HepG2 (cell line): ENCODE data around the gene EMID1. TPM values are rescaled to one million over a fixed set of nuclear protein-coding genes. Genes with fewer than 3 reads are reported as not detected.

Experiments
- ATAC-seq: fragments of 200-7000 bp; cut with Tn5 transposase; 3 replicates; pipeline ENCODE4 v1.9.1; 2020; ENCODE audit warnings: mild to moderate bottlenecking, moderate library complexity
- BruUV-seq: library from RNA; stranded (reverse); fragments of 400-500 nt; replicated peaks from 2 replicates; lab custom pipeline; 2021; lab: Mats Ljungman, UMichigan
- CTCF ChIA-PET: fragments of 300-600 bp; formaldehyde crosslinking; extraction: SDS; loops from one replicate; lab custom pipeline; 2021; ENCODE audit warnings: low total read pairs, inconsistent platforms, low intra/inter-chr PET ratio; lab: Yijun Ruan, JAX
- POLR2A ChIA-PET: fragments of 350-600 bp; sonication (Branson Sonifier 250); formaldehyde crosslinking; loops from one replicate; lab custom pipeline; 2020; ENCODE audit warnings: antibody characterized with exemption, inconsistent platforms; lab: Yijun Ruan, JAX
- DNase-seq: peaks from one replicate; pipeline ENCODE4 v3.0.0-alpha.2; 2015; ENCODE audit warnings: low spot score
- FAIRE-seq: peaks from 3 replicates; lab custom pipeline; 2011; peaks lifted over from hg19 to GRCh38; lab: Jason Lieb, UNC
- H2AFZ ChIP-seq: one replicate; pipeline ENCODE4 v1.6.1; 2011; ENCODE audit warnings: low read length, inconsistent platforms
- H3K27ac ChIP-seq: fragments of 300-600 bp; 3 replicates; pipeline ENCODE4 v1.8.0; 2011; ENCODE audit warnings: mixed run types, mild to moderate bottlenecking, mixed read lengths, low read length, inconsistent platforms; ENCODE audit not compliant: insufficient read depth; ENCODE audit errors: extremely low read length
- H3K27me3 ChIP-seq, 2 experiments: fragments of 200-600 bp in 1 of 2; 2 replicates in 1 of 2; 3 replicates in 1 of 2; pipeline versions ENCODE4 v1.6.0 to v1.8.0; 2011; ENCODE audit warnings: low read length in 2 of 2, mild to moderate bottlenecking in 2 of 2, moderate library complexity in 2 of 2, inconsistent platforms in 1 of 2; ENCODE audit not compliant: insufficient read depth in 2 of 2, control insufficient read depth in 1 of 2
- H3K36me3 ChIP-seq, 2 experiments: fragments of 200-600 bp in 1 of 2; replicated peaks in 1 of 2; 2 replicates in 1 of 2; 3 replicates in 1 of 2; pipeline versions ENCODE4 v1.5.1 to v1.8.0; 2011; ENCODE audit warnings: low read length in 2 of 2, inconsistent platforms in 1 of 2; ENCODE audit not compliant: insufficient read depth in 2 of 2, control insufficient read depth in 1 of 2
- H3K4me1 ChIP-seq: 2 replicates; pipeline ENCODE4 v1.5.1; 2012; ENCODE audit warnings: low read length, inconsistent platforms; ENCODE audit not compliant: insufficient read depth
- H3K4me2 ChIP-seq: 2 replicates; pipeline ENCODE4 v1.6.0; 2011; ENCODE audit warnings: low read depth, low read length, inconsistent platforms
- H3K4me3 ChIP-seq, 3 experiments: fragments of 200-600 bp in 1 of 3; sonication (generic), shearing (Covaris generic) in 1 of 3; replicated peaks in 1 of 3; 2 replicates each; pipeline ENCODE4 v1.5.1; 2011 to 2016; ENCODE audit warnings: low read length in 3 of 3, inconsistent platforms in 2 of 3, low read depth in 2 of 3, mild to moderate bottlenecking in 2 of 3, control low read depth in 1 of 3, mixed read lengths in 1 of 3; ENCODE audit not compliant: insufficient read depth in 1 of 3
- H3K79me2 ChIP-seq: one replicate; pipeline ENCODE4 v1.6.1; 2011; ENCODE audit warnings: low read length, inconsistent platforms; ENCODE audit not compliant: insufficient read depth
- H3K9ac ChIP-seq: 2 replicates; pipeline ENCODE4 v1.6.0; 2011; ENCODE audit warnings: mild to moderate bottlenecking, low read depth, low read length, inconsistent platforms; ENCODE audit not compliant: insufficient read depth
- H3K9me3 ChIP-seq: 2 replicates; pipeline ENCODE4 v1.5.1; 2012; ENCODE audit warnings: mild to moderate bottlenecking, low read length
- H4K20me1 ChIP-seq: 2 replicates; pipeline ENCODE4 v1.6.0; 2011; ENCODE audit warnings: inconsistent platforms, mild to moderate bottlenecking, low read length, moderate library complexity; ENCODE audit not compliant: insufficient read depth
- ARNTL ChIP-seq: sonication (generic); formaldehyde crosslinking; IDR thresholded peaks from 2 replicates; pipeline ENCODE4 v1.4.0; 2020; ENCODE audit warnings: mild to moderate bottlenecking, missing genetic modification reagents
- CHD2 ChIP-seq: IDR thresholded peaks from 2 replicates; pipeline ENCODE4 v1.6.1; 2011; ENCODE audit warnings: low read depth, low read length, improper control_type of control experiment
- EED ChIP-seq: sonication (generic); formaldehyde crosslinking; IDR thresholded peaks from 2 replicates; pipeline ENCODE4 v1.5.0; 2020; ENCODE audit warnings: mild to moderate bottlenecking, missing genetic modification reagents
- ISL2 ChIP-seq: sonication (generic); formaldehyde crosslinking; IDR thresholded peaks from 2 replicates; pipeline ENCODE4 v1.5.0; 2020; ENCODE audit warnings: missing genetic modification reagents
- MEIS2 ChIP-seq: sonication (generic); formaldehyde crosslinking; IDR thresholded peaks from 2 replicates; pipeline ENCODE4 v1.9.0; 2021; ENCODE audit warnings: mild to moderate bottlenecking, missing genetic modification reagents
- NFIB ChIP-seq: sonication (generic); formaldehyde crosslinking; IDR thresholded peaks from 2 replicates; pipeline ENCODE4 v1.9.0; 2021; ENCODE audit warnings: missing genetic modification reagents, mild to moderate bottlenecking, borderline replicate concordance
- PAF1 ChIP-seq: IDR thresholded peaks from 2 replicates; pipeline ENCODE4 v1.6.1; 2016; ENCODE audit warnings: missing genetic modification reagents, missing compliant biosample characterization
- PHF8 ChIP-seq: sonication (generic); formaldehyde crosslinking; IDR thresholded peaks from 2 replicates; pipeline ENCODE4 v1.5.0; 2020; ENCODE audit warnings: missing genetic modification reagents
- RFX1 ChIP-seq: fragments of 450-650 bp; IDR thresholded peaks from 2 replicates; pipeline ENCODE4 v1.6.1; 2017
- SPEN ChIP-seq: sonication (generic); formaldehyde crosslinking; IDR thresholded peaks from 2 replicates; pipeline ENCODE4 v1.5.1; 2020; ENCODE audit warnings: low read depth, mild to moderate bottlenecking, missing genetic modification reagents
- ZNF136 ChIP-seq: sonication (generic); formaldehyde crosslinking; IDR thresholded peaks from 2 replicates; pipeline ENCODE4 v1.8.1; 2022; ENCODE audit warnings: low read depth, mild to moderate bottlenecking, moderate library complexity, missing genetic modification reagents
- ZNF34 ChIP-seq: sonication (generic); formaldehyde crosslinking; IDR thresholded peaks from 2 replicates; pipeline ENCODE4 v1.4.0; 2020; ENCODE audit warnings: mild to moderate bottlenecking, missing genetic modification reagents, borderline replicate concordance
- ZNF468 ChIP-seq: sonication (generic); formaldehyde crosslinking; IDR thresholded peaks from 2 replicates; pipeline ENCODE4 v1.8.0; 2022; ENCODE audit warnings: mild to moderate bottlenecking, moderate library complexity, missing genetic modification reagents
- ZNF570 ChIP-seq: sonication (generic); formaldehyde crosslinking; IDR thresholded peaks from 2 replicates; pipeline ENCODE4 v1.4.0; 2020; ENCODE audit warnings: mild to moderate bottlenecking, missing genetic modification reagents, borderline replicate concordance
- ZNF607 ChIP-seq: sonication (generic); formaldehyde crosslinking; IDR thresholded peaks from 2 replicates; pipeline ENCODE4 v1.5.1; 2020; ENCODE audit warnings: missing genetic modification reagents, mild to moderate bottlenecking, borderline replicate concordance
- ZNF777 ChIP-seq: sonication (generic); formaldehyde crosslinking; IDR thresholded peaks from 2 replicates; pipeline ENCODE4 v1.4.0; 2020; ENCODE audit warnings: missing genetic modification reagents
- WGBS: methylation state at CpG from one replicate; pipeline ENCODE4 v1.1.6; 2017; ENCODE audit warnings: low lambda C conversion rate; 5-methylcytosine and 5-hydroxymethylcytosine counted together
- in situ Hi-C: cut with HindIII; loops from 2 replicates; pipeline ENCODE4 v1.10.0; 2017; ENCODE audit warnings: low pct_unique_long_range_greater_than_20kb; ENCODE audit not compliant: extremely low pct_ligation_motif_present
- intact Hi-C: fragments of 100-400 bp; cut with micrococcal nuclease; formaldehyde crosslinking; loops from one replicate; pipeline ENCODE4 v1.10.0; 2022; ENCODE audit not compliant: unreplicated experiment
- polyA plus RNA-seq, 8 experiments: library from polyadenylated mRNA; depleted of rRNA in 3 of 8; stranded (reverse) in 7 of 8; unstranded in 1 of 8; fragments of >200 nt; fragmentation: Illumina TruSeq in 4 of 8; extraction: Trizol in 4 of 8; gene quantifications; 2 replicates each; pipeline versions ENCODE4 v1.2.1 to v1.2.3, GENCODE V29; 2011 to 2016; ENCODE audit warnings: low read depth in 4 of 8, missing spikeins in 1 of 8, mixed read lengths in 1 of 8; ENCODE audit not compliant: insufficient read depth in 1 of 8
- total RNA-seq, 5 experiments: library from RNA; depleted of rRNA; stranded (reverse); fragments of >200 nt; fragmentation: Illumina TruSeq; extraction: Trizol; gene quantifications; 2 replicates each; pipeline ENCODE4 v1.2.3, GENCODE V29; 2016; ENCODE audit warnings: low read depth in 1 of 5
- TF ChIP-seq, protein P1 (sequence below): sonication (generic); formaldehyde crosslinking; IDR thresholded peaks from 2 replicates; pipeline ENCODE4 v1.5.1; 2020; ENCODE audit warnings: mild to moderate bottlenecking, missing genetic modification reagents, borderline replicate concordance
- TF ChIP-seq, protein P2 (sequence below): sonication (generic); formaldehyde crosslinking; IDR thresholded peaks from 2 replicates; pipeline ENCODE4 v1.4.0; 2020; ENCODE audit warnings: missing genetic modification reagents

Gene EMID1
- total and polyA plus RNA-seq, 2 of the 13 experiments (the other 11 are each of a cell fraction or from before 2014, with no cell fraction given) = 0.45 to 0.82 TPM

GRCh38 chr22:29213493-29213892, 7.8 kb downstream of the EMID1 start:
- intact Hi-C loops = no loop called here
- Histone ChIP-seq H3K4me3 (no peak overlapping the region), H3K4me2 (no peak overlapping the region), H4K20me1 (no peaks in the 10 kb centered on the region), H3K9me3 (no peaks in the 10 kb centered on the region), H3K27me3 (peaks cover 0 to 15% of the 10 kb centered on the region in 2 experiments; a peak in 4 of 5 replicates), H3K79me2 (no peaks in the 10 kb centered on the region), H3K27ac (no peak overlapping the region), H3K9ac (no peak overlapping the region), H3K4me1 (peaks cover 22% of the 10 kb centered on the region), H3K36me3 (no peaks in the 10 kb centered on the region), H2AFZ (no peak overlapping the region)
- ChIA-PET CTCF (no interaction called here), POLR2A (no interaction called here)
- in situ Hi-C loops = no loop called here
- no peak for DNase-seq
- FAIRE-seq = no peak
- ATAC-seq = no peak
- no TSS peak for BruUV-seq
- whole genome bisulfite sequencing = 27% methylated on average over 8 of the region's 9 CpGs
- TF ChIP-seq CHD2 (no peak), ZNF34 (CRISPR knock-in tag) (no peak), MEIS2 (CRISPR knock-in tag) (no peak), ZNF777 (CRISPR knock-in tag) (no peak)
- TF ChIP-seq, protein P1, sequence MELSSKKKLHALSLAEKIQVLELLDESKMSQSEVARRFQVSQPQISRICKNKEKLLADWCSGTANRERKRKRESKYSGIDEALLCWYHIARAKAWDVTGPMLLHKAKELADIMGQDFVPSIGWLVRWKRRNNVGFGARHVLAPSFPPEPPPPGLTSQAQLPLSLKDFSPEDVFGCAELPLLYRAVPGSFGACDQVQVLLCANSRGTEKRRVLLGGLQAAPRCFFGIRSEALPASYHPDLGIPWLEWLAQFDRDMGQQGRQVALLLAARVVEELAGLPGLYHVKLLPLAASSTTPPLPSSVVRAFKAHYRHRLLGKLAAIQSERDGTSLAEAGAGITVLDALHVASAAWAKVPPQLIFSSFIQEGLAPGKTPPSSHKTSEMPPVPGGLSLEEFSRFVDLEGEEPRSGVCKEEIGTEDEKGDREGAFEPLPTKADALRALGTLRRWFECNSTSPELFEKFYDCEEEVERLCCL (CRISPR knock-in tag) = no peak

GRCh38 chr22:29214232-29214631, 8.5 kb downstream of the EMID1 start:
- no peak for DNase-seq
- peaks cover 17% of the 10 kb centered on the region for H3K4me1 ChIP-seq
- TF ChIP-seq ZNF607 = no peak
- TF ChIP-seq, protein P2, sequence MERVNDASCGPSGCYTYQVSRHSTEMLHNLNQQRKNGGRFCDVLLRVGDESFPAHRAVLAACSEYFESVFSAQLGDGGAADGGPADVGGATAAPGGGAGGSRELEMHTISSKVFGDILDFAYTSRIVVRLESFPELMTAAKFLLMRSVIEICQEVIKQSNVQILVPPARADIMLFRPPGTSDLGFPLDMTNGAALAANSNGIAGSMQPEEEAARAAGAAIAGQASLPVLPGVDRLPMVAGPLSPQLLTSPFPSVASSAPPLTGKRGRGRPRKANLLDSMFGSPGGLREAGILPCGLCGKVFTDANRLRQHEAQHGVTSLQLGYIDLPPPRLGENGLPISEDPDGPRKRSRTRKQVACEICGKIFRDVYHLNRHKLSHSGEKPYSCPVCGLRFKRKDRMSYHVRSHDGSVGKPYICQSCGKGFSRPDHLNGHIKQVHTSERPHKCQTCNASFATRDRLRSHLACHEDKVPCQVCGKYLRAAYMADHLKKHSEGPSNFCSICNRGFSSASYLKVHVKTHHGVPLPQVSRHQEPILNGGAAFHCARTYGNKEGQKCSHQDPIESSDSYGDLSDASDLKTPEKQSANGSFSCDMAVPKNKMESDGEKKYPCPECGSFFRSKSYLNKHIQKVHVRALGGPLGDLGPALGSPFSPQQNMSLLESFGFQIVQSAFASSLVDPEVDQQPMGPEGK (CRISPR knock-in tag) = no peak
- TF ChIP-seq RFX1 = no peak
- no peak for TF ChIP-seq NFIB
- TF ChIP-seq ZNF570 = no peak
- no peak for TF ChIP-seq ISL2 (CRISPR knock-in tag)
- TF ChIP-seq SPEN (CRISPR knock-in tag) = no peak
- no peak for TF ChIP-seq EED (CRISPR knock-in tag)
- no peak for TF ChIP-seq PHF8 (CRISPR knock-in tag)
- TF ChIP-seq ARNTL (CRISPR knock-in tag) = no peak
- TF ChIP-seq PAF1 = no peak
- TF ChIP-seq ZNF468 (CRISPR knock-in tag) = no peak
- TF ChIP-seq ZNF136 = no peak
- H4K20me1 ChIP-seq = no peaks in the 10 kb centered on the region
- no peaks in the 10 kb centered on the region for H3K79me2 ChIP-seq
- no peak overlapping the region for H3K9ac ChIP-seq
- H2AFZ ChIP-seq = no peak overlapping the region
- no peak for FAIRE-seq
- H3K36me3 ChIP-seq = no peaks in the 10 kb centered on the region
- no TSS peak for BruUV-seq
- H3K4me2 ChIP-seq = no peak overlapping the region
- ATAC-seq = no peak
- H3K9me3 ChIP-seq = no peaks in the 10 kb centered on the region
- in situ Hi-C loops (no loop called here), intact Hi-C loops (no loop called here)
- H3K4me3 ChIP-seq = no peak overlapping the region
- CTCF ChIA-PET = no interaction called here
- WGBS = 52% methylated on average over 6 of the region's 6 CpGs
- no peak overlapping the region for H3K27ac ChIP-seq
- POLR2A ChIA-PET = no interaction called here
- H3K27me3 ChIP-seq = peaks cover 0 to 11% of the 10 kb centered on the region in 2 experiments; a peak in 3 of 5 replicates
